GM12872 (cell line): ENCODE data around the gene TBL1XR1.

Experiments
- TF ChIP-seq, protein P1 (sequence below): IDR thresholded peaks from 3 replicates; pipeline ENCODE4 v1.5.1; 2011; ENCODE audit warnings: low read depth, mild to moderate bottlenecking, low read length, moderate library complexity; ENCODE audit not compliant: insufficient read depth

The TBL1XR1 gene

DNA sequence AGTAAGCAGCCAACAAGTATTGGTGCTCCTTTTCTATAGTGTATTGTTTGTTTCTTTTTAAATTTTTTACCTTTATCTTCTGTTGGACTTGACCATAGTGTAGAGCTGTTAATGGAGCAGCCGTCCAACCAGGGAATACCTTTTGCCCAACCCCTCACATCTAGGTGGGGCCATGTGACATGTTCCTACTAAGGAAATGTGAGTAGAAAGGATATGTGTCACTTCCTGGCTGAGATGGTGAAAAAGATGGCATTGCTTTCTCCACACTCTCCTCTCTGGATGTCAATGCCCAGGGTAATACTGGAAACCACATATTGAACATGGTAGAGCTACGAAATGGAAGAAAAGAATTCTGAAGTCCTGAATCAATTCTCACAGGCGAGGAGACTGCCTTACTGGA is 218.8 kb downstream of the TBL1XR1 start:
- TF ChIP-seq, protein P1, sequence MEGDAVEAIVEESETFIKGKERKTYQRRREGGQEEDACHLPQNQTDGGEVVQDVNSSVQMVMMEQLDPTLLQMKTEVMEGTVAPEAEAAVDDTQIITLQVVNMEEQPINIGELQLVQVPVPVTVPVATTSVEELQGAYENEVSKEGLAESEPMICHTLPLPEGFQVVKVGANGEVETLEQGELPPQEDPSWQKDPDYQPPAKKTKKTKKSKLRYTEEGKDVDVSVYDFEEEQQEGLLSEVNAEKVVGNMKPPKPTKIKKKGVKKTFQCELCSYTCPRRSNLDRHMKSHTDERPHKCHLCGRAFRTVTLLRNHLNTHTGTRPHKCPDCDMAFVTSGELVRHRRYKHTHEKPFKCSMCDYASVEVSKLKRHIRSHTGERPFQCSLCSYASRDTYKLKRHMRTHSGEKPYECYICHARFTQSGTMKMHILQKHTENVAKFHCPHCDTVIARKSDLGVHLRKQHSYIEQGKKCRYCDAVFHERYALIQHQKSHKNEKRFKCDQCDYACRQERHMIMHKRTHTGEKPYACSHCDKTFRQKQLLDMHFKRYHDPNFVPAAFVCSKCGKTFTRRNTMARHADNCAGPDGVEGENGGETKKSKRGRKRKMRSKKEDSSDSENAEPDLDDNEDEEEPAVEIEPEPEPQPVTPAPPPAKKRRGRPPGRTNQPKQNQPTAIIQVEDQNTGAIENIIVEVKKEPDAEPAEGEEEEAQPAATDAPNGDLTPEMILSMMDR: no peak

DNA sequence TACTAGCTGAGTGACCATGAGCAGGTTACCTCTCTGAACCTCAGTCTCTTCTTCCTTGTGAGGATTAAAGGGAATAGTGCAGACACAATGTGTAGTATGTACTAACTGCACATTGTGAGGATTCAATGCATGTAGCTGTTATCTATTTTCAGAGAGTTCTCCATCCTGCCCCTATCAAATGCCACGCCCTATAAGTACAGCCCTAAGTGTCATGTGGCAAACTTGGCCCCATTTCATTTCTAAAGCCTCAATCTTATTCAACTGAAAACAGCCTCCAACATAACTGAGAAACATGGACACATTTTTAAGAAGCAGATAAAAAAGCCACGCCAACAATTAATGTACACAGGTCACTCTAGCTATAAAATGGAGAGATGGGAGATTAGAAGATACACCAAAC is 220.0 kb downstream of the TBL1XR1 start:
- TF ChIP-seq, protein P1: no peak

DNA sequence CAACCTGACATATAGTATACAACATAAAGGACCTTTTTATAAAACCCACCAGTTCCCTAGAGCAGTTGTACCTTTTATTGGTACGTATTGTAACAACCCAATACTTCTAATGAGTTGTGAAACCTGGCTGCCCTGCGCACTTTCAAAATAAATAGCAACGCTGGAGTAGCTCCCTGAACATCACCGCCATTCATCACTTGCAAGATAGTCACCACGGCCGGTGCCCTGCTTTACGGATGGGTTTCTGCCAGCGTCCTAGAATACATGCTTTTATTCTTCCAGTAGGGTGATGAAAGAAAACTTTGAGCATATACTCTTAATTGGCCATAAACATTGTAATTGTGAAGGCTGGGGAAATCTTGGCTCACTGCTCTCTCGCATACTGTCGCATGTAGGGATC is 220.7 kb downstream of the TBL1XR1 start:
- TF ChIP-seq, protein P1: no peak

DNA sequence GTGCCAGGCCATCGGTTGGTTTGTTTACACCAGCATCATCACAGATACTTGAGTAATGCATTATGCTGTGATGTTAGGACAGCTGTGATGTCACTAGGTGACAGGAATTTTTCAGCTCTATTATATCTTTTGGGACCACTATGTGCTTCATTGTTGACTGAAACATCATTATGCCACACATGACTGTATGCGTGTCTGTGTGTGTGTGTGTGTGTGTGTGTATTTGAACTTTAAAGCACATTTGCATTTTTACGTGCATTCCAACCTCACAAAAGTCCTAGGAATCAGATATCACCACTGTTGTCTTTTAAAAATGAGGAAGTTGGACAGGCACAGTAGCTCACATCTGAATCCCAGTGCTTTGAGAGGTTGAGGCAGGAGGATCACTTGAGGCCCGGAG is 223.0 kb downstream of the TBL1XR1 start:
- TF ChIP-seq, protein P1: no peak

DNA sequence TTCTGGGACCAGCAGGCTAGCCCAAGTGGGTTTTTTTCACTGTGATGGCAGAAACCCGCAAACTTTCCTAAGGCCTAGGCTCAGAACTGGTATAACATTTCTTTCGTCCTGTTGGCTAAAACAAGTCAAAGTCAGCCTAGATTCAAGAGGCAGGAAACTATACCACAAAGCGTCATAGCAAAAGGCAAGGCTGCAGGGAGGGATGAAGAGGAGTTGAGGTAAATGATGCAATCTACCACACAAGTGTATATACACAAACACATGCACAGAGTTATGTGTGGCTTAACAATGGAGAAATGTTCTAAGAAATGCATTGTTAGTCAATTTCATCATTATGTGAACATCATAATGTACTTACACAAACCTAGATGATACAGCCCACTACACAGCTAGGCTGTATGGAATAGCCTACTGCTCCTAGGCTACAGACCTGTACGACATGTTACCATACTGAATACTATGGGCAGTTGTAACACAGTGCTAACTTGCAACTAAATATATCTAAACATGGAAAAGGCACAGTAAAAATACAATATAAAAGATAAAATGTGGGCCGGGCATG is 225.6 kb downstream of the TBL1XR1 start:
- TF ChIP-seq, protein P1: no peak

DNA sequence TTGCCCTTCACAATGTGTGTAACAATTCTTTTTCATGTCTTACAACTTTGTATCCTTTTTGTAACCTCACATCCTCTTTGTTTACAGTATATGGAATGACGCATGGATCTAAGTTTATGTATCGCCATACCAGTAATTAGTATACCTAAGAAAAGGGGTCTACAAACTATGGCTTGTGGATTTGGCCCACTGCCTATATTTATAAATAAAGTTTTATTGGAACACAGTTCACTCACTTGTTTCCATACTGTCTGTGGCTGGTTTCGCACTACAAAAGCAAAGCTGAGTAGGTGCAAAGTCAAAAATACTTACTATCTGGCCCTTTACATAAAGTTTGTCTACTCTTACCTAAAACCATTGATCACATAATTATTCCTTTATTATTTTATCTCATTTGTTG is 226.5 kb downstream of the TBL1XR1 start:
- TF ChIP-seq, protein P1: no peak

DNA sequence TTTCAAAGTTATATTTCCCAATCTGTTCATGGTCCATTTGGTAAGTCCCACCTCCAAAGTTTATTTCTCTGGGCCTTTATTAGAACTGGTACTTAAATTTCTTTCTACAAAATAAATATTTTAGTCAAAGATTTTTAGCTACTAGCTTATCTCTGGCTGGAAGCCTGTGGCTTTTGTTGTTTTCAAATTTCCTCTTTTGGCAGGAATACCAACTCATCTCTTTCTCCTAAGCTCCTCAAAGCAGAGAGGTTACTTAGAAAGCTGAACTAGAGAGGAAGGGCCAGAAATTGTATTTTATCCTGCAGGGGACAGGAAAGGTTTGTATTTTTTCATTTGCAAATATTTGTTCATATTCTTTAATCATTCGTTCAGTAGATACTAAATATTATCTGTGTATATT is 227.8 kb downstream of the TBL1XR1 start:
- TF ChIP-seq, protein P1: no peak
